Measurements from ENCODE around the gene C20orf173. TPM values are rescaled to one million over a fixed set of nuclear protein-coding genes. Genes with fewer than 3 reads are reported as not detected.
"Not testable (repeated sequence)": the region's sequence is repeated elsewhere in the genome, so short reads cannot be mapped to it uniquely, and the experiment has no call there.

Gene C20orf173
- polyA plus RNA-seq, 1 donor from 2014 or later, result not detected

DNA sequence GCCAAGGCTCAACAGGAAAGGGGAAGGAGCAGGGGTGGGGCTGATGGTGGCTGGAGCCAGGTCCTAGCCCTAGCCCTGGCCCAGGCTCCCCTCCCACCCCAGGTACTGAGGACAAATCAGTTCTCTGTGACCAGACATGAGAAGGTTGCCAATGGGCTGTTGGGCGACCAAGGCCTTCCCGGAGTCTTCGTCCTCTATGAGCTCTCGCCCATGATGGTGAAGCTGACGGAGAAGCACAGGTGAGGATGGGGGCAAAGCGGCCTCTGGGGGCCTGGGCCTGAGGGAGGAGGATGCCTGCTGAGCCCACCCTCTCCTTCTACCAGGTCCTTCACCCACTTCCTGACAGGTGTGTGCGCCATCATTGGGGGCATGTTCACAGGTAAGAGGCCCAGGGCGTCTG, 27.4 kb upstream of the C20orf173 start:
- Histone ChIP-seq H3K9ac (ENCODE audit: low read length) (no peak overlapping the region), H3K9me2 (ENCODE audit: insufficient read depth, low read length) (no peaks in the 10 kb centered on the region), H3K79me2 (replicated peaks; ENCODE audit: insufficient read depth, low read length) (no peaks in the 10 kb centered on the region), H3K4me3 (ENCODE audit: low read length) (no peak overlapping the region), H3K27me3 (ENCODE audit: insufficient read depth, low read depth, low read length) (no peaks in the 10 kb centered on the region), H2AFZ (ENCODE audit: low read depth, low read length) (no peak overlapping the region), H4K20me1 (ENCODE audit: insufficient read depth) (no peaks in the 10 kb centered on the region), H3K4me2 (ENCODE audit: low read length) (no peak overlapping the region), H3K9me3 (ENCODE audit: low read length) (no peaks in the 10 kb centered on the region), H3F3A (ENCODE audit: insufficient read depth, low read length, poor library complexity, severe bottlenecking) (no peaks in the 10 kb centered on the region), H3K36me3 (ENCODE audit: insufficient read depth, low read length) (no peaks in the 10 kb centered on the region), H3K27ac (ENCODE audit: low read length) (no peak overlapping the region)
- TF ChIP-seq MXI1 (conservative IDR thresholded peaks at IDR 0.05; ENCODE audit: poor library complexity, severe bottlenecking) (no peak), RAD21 (conservative IDR thresholded peaks at IDR 0.05) (no peak), EZH2 (IDR thresholded peaks at IDR 0.05; ENCODE audit: borderline replicate concordance, insufficient read depth, low read length, poor library complexity, severe bottlenecking) (no peak), SMC3 (conservative IDR thresholded peaks at IDR 0.05; ENCODE audit: poor library complexity) (no peak), EP300 (conservative IDR thresholded peaks at IDR 0.05; ENCODE audit: poor library complexity, severe bottlenecking) (no peak), TAF1 (IDR thresholded peaks at IDR 0.05; ENCODE audit: low read depth) (no peak), POLR2AphosphoS5 (IDR thresholded peaks at IDR 0.05) (no peak)
- TF ChIP-seq, protein P1, sequence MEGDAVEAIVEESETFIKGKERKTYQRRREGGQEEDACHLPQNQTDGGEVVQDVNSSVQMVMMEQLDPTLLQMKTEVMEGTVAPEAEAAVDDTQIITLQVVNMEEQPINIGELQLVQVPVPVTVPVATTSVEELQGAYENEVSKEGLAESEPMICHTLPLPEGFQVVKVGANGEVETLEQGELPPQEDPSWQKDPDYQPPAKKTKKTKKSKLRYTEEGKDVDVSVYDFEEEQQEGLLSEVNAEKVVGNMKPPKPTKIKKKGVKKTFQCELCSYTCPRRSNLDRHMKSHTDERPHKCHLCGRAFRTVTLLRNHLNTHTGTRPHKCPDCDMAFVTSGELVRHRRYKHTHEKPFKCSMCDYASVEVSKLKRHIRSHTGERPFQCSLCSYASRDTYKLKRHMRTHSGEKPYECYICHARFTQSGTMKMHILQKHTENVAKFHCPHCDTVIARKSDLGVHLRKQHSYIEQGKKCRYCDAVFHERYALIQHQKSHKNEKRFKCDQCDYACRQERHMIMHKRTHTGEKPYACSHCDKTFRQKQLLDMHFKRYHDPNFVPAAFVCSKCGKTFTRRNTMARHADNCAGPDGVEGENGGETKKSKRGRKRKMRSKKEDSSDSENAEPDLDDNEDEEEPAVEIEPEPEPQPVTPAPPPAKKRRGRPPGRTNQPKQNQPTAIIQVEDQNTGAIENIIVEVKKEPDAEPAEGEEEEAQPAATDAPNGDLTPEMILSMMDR (IDR thresholded peaks at IDR 0.05; ENCODE audit: poor library complexity, severe bottlenecking), result no peak
- TF ChIP-seq, protein P2, sequence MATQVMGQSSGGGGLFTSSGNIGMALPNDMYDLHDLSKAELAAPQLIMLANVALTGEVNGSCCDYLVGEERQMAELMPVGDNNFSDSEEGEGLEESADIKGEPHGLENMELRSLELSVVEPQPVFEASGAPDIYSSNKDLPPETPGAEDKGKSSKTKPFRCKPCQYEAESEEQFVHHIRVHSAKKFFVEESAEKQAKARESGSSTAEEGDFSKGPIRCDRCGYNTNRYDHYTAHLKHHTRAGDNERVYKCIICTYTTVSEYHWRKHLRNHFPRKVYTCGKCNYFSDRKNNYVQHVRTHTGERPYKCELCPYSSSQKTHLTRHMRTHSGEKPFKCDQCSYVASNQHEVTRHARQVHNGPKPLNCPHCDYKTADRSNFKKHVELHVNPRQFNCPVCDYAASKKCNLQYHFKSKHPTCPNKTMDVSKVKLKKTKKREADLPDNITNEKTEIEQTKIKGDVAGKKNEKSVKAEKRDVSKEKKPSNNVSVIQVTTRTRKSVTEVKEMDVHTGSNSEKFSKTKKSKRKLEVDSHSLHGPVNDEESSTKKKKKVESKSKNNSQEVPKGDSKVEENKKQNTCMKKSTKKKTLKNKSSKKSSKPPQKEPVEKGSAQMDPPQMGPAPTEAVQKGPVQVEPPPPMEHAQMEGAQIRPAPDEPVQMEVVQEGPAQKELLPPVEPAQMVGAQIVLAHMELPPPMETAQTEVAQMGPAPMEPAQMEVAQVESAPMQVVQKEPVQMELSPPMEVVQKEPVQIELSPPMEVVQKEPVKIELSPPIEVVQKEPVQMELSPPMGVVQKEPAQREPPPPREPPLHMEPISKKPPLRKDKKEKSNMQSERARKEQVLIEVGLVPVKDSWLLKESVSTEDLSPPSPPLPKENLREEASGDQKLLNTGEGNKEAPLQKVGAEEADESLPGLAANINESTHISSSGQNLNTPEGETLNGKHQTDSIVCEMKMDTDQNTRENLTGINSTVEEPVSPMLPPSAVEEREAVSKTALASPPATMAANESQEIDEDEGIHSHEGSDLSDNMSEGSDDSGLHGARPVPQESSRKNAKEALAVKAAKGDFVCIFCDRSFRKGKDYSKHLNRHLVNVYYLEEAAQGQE (IDR thresholded peaks at IDR 0.05; ENCODE audit: borderline replicate concordance), result no peak

DNA sequence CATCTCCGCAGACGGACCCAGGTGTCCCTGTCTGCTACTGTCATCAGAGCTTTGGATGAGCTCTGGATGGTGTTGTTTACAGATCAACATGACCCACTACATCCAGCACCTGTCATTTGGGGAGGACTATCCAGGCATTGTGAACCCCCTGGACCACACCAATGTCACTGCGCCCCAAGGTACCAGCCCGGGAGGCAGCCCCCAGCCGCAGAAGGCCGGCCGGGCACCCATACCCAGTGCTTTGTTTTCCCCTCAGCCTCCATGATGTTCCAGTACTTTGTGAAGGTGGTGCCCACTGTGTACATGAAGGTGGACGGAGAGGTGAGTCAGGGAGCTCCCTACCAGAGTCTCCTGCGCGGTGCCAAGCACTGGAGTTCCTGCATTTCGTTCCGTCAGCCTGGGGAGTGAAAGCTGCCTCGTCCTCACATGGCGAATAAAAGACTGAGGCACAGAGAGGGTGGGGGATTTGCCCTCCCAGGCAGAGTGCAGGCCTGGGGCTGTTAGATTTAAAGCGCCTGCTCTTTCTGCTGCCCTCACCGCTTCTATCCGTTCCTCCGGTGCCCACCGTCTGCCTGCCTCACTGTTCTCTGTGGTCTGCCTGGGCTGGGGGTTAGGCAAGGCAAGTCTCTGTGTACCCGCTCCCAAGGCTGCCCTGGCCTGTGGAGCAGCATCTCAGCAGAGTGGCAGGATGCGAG, 26.6 kb upstream of the C20orf173 start:
- H4K20me1 ChIP-seq (ENCODE audit: insufficient read depth), result no peaks in the 10 kb centered on the region
- no peaks in the 10 kb centered on the region for H3K27me3 ChIP-seq (ENCODE audit: insufficient read depth, low read depth, low read length)
- no peak overlapping the region for H3K27ac ChIP-seq (ENCODE audit: low read length)
- H3K36me3 ChIP-seq (ENCODE audit: insufficient read depth, low read length), result no peaks in the 10 kb centered on the region
- TF ChIP-seq RAD21 (conservative IDR thresholded peaks at IDR 0.05) (no peak), EZH2 (IDR thresholded peaks at IDR 0.05; ENCODE audit: borderline replicate concordance, insufficient read depth, low read length, poor library complexity, severe bottlenecking) (no peak), EP300 (conservative IDR thresholded peaks at IDR 0.05; ENCODE audit: poor library complexity, severe bottlenecking) (no peak)
- TF ChIP-seq, protein P1 (IDR thresholded peaks at IDR 0.05; ENCODE audit: poor library complexity, severe bottlenecking), result no peak
- no peak overlapping the region for H3K4me2 ChIP-seq (ENCODE audit: low read length)
- H3K9ac ChIP-seq (ENCODE audit: low read length), result no peak overlapping the region
- no peaks in the 10 kb centered on the region for H3F3A ChIP-seq (ENCODE audit: insufficient read depth, low read length, poor library complexity, severe bottlenecking)
- no peak overlapping the region for H2AFZ ChIP-seq (ENCODE audit: low read depth, low read length)
- no peaks in the 10 kb centered on the region for H3K9me3 ChIP-seq (ENCODE audit: low read length)
- H3K9me2 ChIP-seq (ENCODE audit: insufficient read depth, low read length), result no peaks in the 10 kb centered on the region
- no peak overlapping the region for H3K4me3 ChIP-seq (ENCODE audit: low read length)
- no peaks in the 10 kb centered on the region for H3K79me2 ChIP-seq (replicated peaks; ENCODE audit: insufficient read depth, low read length)

DNA sequence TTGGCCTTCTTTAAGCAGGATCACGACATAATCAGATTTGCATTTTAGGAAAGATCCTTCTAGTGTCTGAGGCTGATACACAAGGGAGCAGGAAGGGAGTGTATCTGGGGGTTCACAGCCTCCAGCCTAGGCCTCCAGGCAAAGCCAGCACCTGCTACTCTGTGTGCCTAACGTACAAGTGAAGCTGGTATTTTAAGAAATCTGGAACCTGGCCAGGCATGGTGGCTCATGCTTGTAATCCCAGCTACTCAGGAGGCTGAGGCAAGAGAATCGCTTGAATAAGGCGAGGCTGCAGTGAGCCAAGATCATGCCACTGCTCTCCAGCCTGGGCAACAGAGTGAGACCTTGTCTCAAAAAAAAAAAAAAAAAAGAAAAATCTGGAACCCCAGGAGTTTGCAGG, 26.0 kb upstream of the C20orf173 start:
- not testable (repeated sequence) for H3K4me3 ChIP-seq (ENCODE audit: low read length); H3F3A ChIP-seq (ENCODE audit: insufficient read depth, low read length, poor library complexity, severe bottlenecking); H4K20me1 ChIP-seq (ENCODE audit: insufficient read depth); H3K9me2 ChIP-seq (ENCODE audit: insufficient read depth, low read length); H3K27me3 ChIP-seq (ENCODE audit: insufficient read depth, low read depth, low read length); H3K27ac ChIP-seq (ENCODE audit: low read length); H3K9me3 ChIP-seq (ENCODE audit: low read length); H3K79me2 ChIP-seq (replicated peaks; ENCODE audit: insufficient read depth, low read length); H3K4me2 ChIP-seq (ENCODE audit: low read length); H2AFZ ChIP-seq (ENCODE audit: low read depth, low read length); H3K9ac ChIP-seq (ENCODE audit: low read length); H3K36me3 ChIP-seq (ENCODE audit: insufficient read depth, low read length)

All from neural cell (in vitro differentiated cells).